GM18526 (cell line): ENCODE data around the gene ZWILCH.

Experiments used
- POLR2A ChIP-seq: IDR thresholded peaks from 3 replicates; pipeline ENCODE4 v1.6.1; 2011; ENCODE audit not compliant: insufficient read length; ENCODE audit errors: extremely low read depth

The ZWILCH gene

GRCh38 chr15:66565741-66566144 lies 60.6 kb downstream of the ZWILCH start, which contains the start of gene LCTL:
LCTL (minus strand) TSS chr15:66565998; CDS start chr15:66565365, 633 bp downstream.
- TF ChIP-seq POLR2A, result no peak

- no peak for TF ChIP-seq POLR2A
Measured at GRCh38 chr15:66566963-66567531, 61.9 kb downstream of the ZWILCH start.

GRCh38 chr15:66567897-66568296 lies 62.8 kb downstream of the ZWILCH start:
- TF ChIP-seq POLR2A, result no peak

GRCh38 chr15:66569461-66570137 lies 64.5 kb downstream of the ZWILCH start:
- TF ChIP-seq POLR2A, result no peak

GRCh38 chr15:66570327-66570726 lies 65.2 kb downstream of the ZWILCH start:
- no peak for TF ChIP-seq POLR2A

- no peak for TF ChIP-seq POLR2A
Measured at GRCh38 chr15:66570842-66571478, 65.8 kb downstream of the ZWILCH start.

GRCh38 chr15:66572146-66572545 lies 67.0 kb downstream of the ZWILCH start:
- no peak for TF ChIP-seq POLR2A

GRCh38 chr15:66573348-66573718 lies 68.2 kb downstream of the ZWILCH start:
- TF ChIP-seq POLR2A, result no peak

- TF ChIP-seq POLR2A, result no peak
Measured at GRCh38 chr15:66573719-66574595, 68.8 kb downstream of the ZWILCH start.

- no peak for TF ChIP-seq POLR2A
Measured at GRCh38 chr15:66574596-66574950, 69.4 kb downstream of the ZWILCH start.

- no peak for TF ChIP-seq POLR2A
Measured at GRCh38 chr15:66578286-66578875, 73.3 kb downstream of the ZWILCH start.

- TF ChIP-seq POLR2A, result no peak
Measured at GRCh38 chr15:66580643-66581042, 75.5 kb downstream of the ZWILCH start.

- TF ChIP-seq POLR2A, result no peak
Measured at GRCh38 chr15:66581972-66582537, 76.9 kb downstream of the ZWILCH start.

GRCh38 chr15:66586155-66586976 lies 81.2 kb downstream of the ZWILCH start:
- no peak for TF ChIP-seq POLR2A
